ENCODE measurements around the gene SMYD2. TPM values are rescaled to one million over a fixed set of nuclear protein-coding genes. Genes with fewer than 3 reads are reported as not detected.

Gene SMYD2
- total RNA-seq, 2 donors from 2014 or later: 28.6 to 34.5 TPM

DNA sequence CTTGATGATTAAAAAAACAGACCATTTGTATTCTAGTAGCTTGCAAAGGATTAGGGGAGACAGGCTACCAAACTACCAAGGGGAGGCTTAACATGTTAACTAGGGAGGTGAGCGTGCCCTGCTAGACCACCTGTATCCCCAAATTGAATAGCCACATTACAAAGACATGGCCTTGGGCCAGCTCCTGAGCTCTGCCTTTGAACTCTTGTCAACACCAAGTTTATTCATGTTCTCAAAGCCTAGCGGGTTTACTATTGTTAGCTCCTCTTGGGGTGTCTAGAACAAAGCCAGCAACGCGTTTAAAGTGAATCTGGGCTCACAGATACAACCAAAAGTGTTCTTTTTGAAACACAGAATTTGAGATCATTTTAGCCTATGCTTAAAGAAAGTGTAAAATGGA is 36.3 kb downstream of the SMYD2 start:
- peaks cover 0 to 2% of the 10 kb centered on the region in 2 donors for H3K36me3 Mint-ChIP-seq (ENCODE audit: insufficient read depth in 2 of 2)
- no peaks in the 10 kb centered on the region for H3K9me3 Mint-ChIP-seq
- no peaks in the 10 kb centered on the region for H3K27me3 Mint-ChIP-seq (ENCODE audit: low read depth)
- peaks cover 16% of the 10 kb centered on the region for H3K4me1 Mint-ChIP-seq (ENCODE audit: low read depth)
- H3K4me3 Mint-ChIP-seq: no peak overlapping the region
- DNase-seq (no peak), ATAC-seq (replicated peaks in 1 of 2) (no peak)
- H3K27ac Mint-ChIP-seq: no peak overlapping the region

DNA sequence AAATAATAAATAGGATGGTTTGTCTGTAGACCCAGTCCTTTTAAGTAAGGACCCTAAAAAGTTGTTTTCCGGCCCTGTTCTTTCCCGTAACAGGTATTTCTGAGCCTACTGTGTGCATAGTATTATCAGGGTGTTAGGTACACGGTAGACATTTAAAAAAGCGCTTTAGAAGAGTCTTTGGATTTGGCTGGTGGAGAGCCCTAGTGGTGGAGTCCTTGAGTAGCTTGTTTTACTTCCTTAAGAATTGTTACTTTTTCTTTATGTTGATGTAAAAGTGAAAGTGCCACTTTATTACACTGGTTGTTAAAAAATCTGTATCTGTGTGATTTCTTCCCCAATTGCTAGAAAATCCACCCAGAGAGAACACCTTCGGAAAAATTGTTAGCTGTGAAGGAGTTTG is 36.8 kb downstream of the SMYD2 start:
- Mint-ChIP-seq H3K36me3 (ENCODE audit: insufficient read depth in 2 of 2) (peaks cover 0 to 2% of the 10 kb centered on the region in 2 donors), H3K9me3 (no peaks in the 10 kb centered on the region), H3K27me3 (ENCODE audit: low read depth) (no peaks in the 10 kb centered on the region), H3K4me3 (no peak overlapping the region), H3K27ac (no peak overlapping the region), H3K4me1 (ENCODE audit: low read depth) (peaks cover 14% of the 10 kb centered on the region)
- no peak for ATAC-seq (replicated peaks in 1 of 2)
- DNase-seq: no peak

DNA sequence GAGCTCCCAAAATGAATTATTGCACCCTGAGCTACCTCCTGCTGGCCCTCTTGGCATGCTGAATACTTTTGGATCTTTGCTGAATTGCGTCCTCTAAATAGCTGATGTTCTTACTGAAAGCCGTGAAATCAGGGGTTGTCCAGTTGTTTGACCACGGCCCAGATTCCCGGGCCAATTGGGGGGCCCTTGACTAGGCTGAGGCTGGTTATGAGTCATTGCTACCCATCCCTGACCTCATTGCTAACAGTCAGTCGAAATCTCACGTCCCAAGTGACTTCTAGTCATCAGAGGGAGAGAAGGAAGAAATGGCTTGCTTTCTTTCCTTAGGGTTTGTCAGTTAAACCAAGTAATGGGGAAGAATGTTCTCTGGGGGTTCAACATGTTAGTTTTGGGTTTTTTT is 37.4 kb downstream of the SMYD2 start:
- ATAC-seq (replicated peaks in 1 of 2) (no peak), DNase-seq (no peak)
- Mint-ChIP-seq H3K27me3 (ENCODE audit: low read depth) (no peaks in the 10 kb centered on the region), H3K36me3 (ENCODE audit: insufficient read depth in 2 of 2) (peaks cover 0 to 2% of the 10 kb centered on the region in 2 donors), H3K9me3 (no peaks in the 10 kb centered on the region), H3K4me1 (ENCODE audit: low read depth) (peaks cover 14% of the 10 kb centered on the region), H3K27ac (no peak overlapping the region), H3K4me3 (no peak overlapping the region)

DNA sequence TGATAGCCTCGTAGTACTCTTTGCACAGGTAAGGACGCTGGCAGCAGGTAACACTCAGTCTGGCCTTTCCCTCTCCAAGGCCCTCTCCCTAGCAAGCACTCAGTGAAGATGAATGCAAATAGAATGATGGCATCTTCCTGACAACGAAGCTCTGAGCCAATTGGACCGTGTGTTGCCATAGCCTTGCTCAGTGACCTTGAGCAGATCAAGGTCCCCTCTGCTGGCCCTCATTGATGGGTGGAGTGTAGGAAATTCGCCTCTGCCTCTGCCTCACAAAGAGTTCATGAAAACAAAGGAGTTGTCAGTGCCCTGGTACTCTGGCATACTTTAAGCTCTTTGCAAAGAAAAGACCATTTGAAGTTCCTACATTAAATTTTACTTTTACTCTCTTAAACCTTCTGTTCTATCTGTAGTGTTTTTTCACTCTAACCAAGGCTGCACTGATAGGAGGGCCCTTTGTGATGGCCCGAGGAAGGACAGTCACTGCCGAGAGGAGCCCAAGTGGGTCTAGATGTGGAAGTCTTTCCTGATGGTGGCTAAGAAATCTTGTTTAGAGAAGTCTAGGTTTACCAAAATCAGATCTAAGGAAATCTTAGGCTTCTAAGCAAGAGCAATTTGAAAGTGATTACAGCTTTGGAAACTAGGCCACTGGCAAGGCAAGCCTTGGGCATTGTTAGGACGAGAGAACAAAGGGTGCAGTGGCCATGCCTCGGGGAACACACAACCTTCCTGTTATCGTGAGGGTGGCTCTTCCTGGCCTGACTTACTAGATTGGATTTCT is 38.2 kb downstream of the SMYD2 start:
- no peak for DNase-seq
- no peak overlapping the region for H3K4me3 Mint-ChIP-seq
- H3K9me3 Mint-ChIP-seq: no peaks in the 10 kb centered on the region
- H3K27ac Mint-ChIP-seq: no peak overlapping the region
- H3K36me3 Mint-ChIP-seq (ENCODE audit: insufficient read depth in 2 of 2): peaks cover 0 to 2% of the 10 kb centered on the region in 2 donors
- H3K4me1 Mint-ChIP-seq (ENCODE audit: low read depth): peaks cover 14% of the 10 kb centered on the region
- ATAC-seq (replicated peaks in 1 of 2): no peak
- H3K27me3 Mint-ChIP-seq (ENCODE audit: low read depth): no peaks in the 10 kb centered on the region

DNA sequence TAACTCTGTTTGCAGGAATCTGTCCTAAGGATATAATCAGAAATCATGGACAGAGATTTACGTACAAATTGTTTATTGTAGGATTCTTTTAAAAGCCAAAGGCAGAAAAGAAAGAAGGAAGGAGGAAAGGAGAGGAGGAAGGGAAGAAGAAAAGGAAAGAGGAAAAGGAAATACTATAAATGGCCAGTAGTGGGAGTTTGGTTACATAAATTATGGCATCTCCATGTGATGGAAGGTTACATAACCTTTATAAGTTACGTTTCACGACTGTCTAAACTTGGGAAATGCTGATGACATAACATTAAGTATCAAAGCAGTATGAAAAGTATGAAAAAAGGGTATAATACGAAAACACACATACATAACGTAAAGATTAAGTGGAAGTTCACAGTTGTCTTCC is 39.0 kb downstream of the SMYD2 start:
- no peak for ATAC-seq (replicated peaks in 1 of 2)
- Mint-ChIP-seq H3K4me1 (ENCODE audit: low read depth) (peaks cover 14% of the 10 kb centered on the region), H3K4me3 (no peak overlapping the region), H3K9me3 (no peaks in the 10 kb centered on the region), H3K27ac (no peak overlapping the region), H3K36me3 (ENCODE audit: insufficient read depth in 2 of 2) (peaks cover 0 to 2% of the 10 kb centered on the region in 2 donors), H3K27me3 (ENCODE audit: low read depth) (no peaks in the 10 kb centered on the region)
- DNase-seq: no peak

DNA sequence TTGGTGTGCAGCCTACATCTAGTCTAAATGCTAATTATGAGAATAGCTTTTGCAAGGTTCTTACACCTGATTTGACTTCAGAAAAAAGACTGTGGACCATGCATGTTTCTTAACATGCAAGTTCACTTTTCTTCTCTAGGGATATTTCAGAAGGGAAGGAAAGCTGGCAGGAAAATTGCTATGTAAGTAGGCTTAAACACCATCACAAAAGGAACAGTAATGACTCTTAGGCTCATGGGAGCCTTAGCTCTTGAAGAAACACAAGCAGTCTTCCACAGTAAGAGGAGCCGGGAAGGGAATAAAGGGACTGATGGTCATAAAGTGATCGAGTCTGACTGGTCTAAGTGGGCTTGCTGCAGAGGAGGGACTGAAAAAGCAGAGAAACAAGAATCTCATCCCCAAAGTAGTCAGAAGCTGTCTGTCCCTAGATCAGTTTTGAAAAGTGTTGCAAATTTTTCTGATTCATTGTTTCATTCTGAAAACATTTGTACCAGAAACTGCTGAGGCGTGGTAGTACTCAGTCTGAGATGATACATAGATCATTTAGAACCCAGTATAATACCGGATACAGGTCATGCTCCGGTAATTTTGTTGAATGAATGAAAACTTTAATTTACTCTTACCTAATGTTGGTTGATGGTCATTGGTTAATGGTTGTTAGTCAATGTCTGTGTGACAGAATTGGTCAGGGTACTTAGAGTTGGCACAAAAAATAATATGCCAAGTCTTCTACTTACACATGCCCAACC is 40.9 kb downstream of the SMYD2 start:
- Mint-ChIP-seq H3K27ac (no peak overlapping the region), H3K4me1 (ENCODE audit: low read depth) (peaks cover 14% of the 10 kb centered on the region), H3K36me3 (ENCODE audit: insufficient read depth in 2 of 2) (no peaks in the 10 kb centered on the region), H3K4me3 (no peak overlapping the region), H3K27me3 (ENCODE audit: low read depth) (no peaks in the 10 kb centered on the region), H3K9me3 (no peaks in the 10 kb centered on the region)
- peak in 1 of 2 donors; percentile 74 for ATAC-seq (replicated peaks in 1 of 2)
- no peak for DNase-seq

DNA sequence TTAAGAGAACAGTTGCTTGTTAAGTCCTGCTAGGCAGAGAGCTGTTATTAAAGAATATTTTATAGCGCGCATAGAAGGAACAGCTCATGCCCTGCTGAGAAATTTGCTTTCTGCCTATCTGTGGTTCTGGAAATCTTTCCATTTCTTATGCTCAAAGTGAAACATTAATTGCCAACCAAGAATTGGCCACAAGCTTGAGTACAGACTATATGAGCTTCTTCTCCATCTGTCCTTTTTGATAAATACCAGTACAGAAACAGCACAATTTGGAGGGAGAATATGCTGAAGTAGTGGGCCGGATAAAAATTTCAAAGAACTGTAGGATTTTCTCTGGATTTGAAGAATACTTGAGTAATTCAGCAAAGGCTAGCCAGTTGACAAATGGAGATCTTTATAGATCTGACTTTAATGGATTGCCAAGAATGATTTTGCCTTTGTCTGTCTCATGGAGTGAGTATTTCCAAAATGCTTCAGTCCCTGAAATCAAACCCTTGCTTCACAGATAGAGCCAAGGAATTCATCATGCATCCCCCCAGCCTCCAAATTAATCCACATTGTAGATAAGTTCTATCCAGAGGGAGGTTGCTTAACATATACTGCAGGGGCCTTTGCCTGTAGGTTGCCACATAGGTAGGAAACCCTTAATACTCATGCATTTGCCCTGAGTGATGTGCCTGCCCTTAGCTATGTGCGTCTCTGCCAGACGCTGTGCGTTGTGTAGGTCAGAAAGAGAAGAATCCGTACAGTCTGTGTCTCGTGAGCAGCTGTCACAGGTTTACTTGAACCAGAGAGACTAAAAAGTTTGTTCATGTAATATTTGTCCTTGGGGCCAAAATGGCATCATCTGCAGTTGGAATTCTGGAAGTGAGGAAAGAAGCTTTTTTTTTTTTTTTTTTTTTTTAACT is 44.2 kb downstream of the SMYD2 start:
- DNase-seq (no peak), ATAC-seq (replicated peaks in 1 of 2) (no peak)
- Mint-ChIP-seq H3K36me3 (ENCODE audit: insufficient read depth in 2 of 2) (no peaks in the 10 kb centered on the region), H3K9me3 (no peaks in the 10 kb centered on the region), H3K27me3 (ENCODE audit: low read depth) (no peaks in the 10 kb centered on the region), H3K4me3 (no peak overlapping the region), H3K4me1 (ENCODE audit: low read depth) (peaks cover 10% of the 10 kb centered on the region), H3K27ac (no peak overlapping the region)

DNA sequence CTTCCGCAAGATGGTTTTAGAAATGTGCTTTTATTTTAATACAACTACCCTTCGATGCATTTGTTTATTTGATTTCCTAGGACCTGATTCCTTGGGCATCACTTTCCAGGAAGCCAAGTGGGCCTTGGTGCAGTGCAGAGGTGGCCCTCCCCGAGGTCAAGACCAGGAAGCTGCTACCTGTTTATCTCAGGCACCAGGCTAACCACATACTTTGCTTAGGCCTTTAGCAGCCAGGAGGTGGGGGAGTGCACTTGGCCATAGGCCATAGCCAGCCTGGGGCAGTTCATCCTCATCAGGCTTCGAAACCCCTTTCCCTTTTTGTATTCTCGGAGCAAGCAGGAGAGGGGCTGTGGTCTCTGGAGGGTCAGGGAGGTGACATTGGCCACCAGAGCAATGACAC is 45.4 kb downstream of the SMYD2 start:
- Mint-ChIP-seq H3K9me3 (no peaks in the 10 kb centered on the region), H3K27ac (no peak overlapping the region), H3K4me1 (ENCODE audit: low read depth) (peaks cover 10% of the 10 kb centered on the region), H3K36me3 (ENCODE audit: insufficient read depth in 2 of 2) (no peaks in the 10 kb centered on the region), H3K27me3 (ENCODE audit: low read depth) (no peaks in the 10 kb centered on the region), H3K4me3 (no peak overlapping the region)
- DNase-seq: no peak
- no peak for ATAC-seq (replicated peaks in 1 of 2)

DNA sequence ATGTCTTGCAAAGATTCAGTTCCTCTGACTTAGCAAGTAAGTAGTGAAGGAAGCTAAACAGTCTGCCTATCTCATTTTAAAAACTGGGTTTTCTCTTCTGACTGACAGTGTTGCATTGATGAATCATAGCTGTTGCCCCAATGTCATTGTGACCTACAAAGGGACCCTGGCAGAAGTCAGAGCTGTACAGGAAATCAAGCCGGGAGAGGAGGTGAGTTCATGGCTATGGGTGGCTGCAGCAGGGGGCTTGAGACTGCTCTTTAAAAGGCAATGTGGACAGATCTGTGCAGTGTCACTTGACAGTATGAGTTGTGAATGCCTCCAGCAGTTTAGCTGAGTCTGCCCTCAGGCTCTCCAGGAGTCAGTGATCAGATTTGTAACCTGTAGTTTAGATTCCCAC is 46.6 kb downstream of the SMYD2 start:
- ATAC-seq (replicated peaks in 1 of 2): peak in 1 of 2 donors; percentile 69
- peaks cover 6% of the 10 kb centered on the region for H3K4me1 Mint-ChIP-seq (ENCODE audit: low read depth)
- peak in 1 of 2 donors; percentile 30 for DNase-seq
- H3K4me3 Mint-ChIP-seq: no peak overlapping the region
- peak overlapping the region; percentile 24 for H3K27ac Mint-ChIP-seq
- H3K36me3 Mint-ChIP-seq (ENCODE audit: insufficient read depth in 2 of 2): no peaks in the 10 kb centered on the region
- no peaks in the 10 kb centered on the region for H3K9me3 Mint-ChIP-seq
- H3K27me3 Mint-ChIP-seq (ENCODE audit: low read depth): no peaks in the 10 kb centered on the region

DNA sequence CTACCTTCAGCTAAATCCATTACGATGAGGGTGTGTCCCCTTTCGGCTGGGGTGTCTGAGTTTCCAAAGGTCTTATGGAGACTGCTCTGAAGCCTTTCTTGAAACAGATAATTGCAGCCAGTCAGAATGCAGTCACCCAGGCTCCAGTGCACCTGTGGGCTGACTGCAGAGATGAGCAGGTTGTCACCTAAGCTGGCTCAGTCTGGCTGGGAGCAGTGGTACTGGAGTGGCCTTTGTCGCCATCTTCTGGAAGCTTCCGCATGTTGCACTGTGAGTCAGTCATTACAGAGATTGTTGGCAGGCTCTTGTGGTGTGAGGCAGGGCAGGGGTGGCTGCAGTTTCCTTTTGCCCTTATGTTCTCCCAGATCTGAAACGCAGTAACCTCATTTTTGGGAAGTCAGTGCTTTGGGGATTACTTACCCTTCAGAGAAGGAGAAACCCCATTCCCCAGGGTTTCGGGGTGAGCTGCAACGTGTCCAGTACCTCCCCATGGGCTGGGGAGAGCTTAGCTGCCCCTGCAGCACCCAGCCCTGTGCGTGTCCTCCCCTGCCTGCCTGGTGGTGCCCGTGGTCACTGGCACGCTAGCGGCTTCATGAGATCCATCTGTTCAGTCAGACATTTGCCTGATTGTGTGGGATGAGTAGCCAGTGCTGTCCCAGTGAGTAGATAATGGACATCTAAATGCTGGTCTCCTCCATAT is 48.0 kb downstream of the SMYD2 start:
- H3K4me3 Mint-ChIP-seq: no peak overlapping the region
- no peaks in the 10 kb centered on the region for H3K27me3 Mint-ChIP-seq (ENCODE audit: low read depth)
- H3K36me3 Mint-ChIP-seq (ENCODE audit: insufficient read depth in 2 of 2): no peaks in the 10 kb centered on the region
- peaks cover 12% of the 10 kb centered on the region for H3K4me1 Mint-ChIP-seq (ENCODE audit: low read depth)
- DNase-seq (peak; percentile 77 to 81), ATAC-seq (replicated peaks in 1 of 2) (peak; percentile 92 to 93)
- H3K27ac Mint-ChIP-seq: no peak overlapping the region
- H3K9me3 Mint-ChIP-seq: no peaks in the 10 kb centered on the region

DNA sequence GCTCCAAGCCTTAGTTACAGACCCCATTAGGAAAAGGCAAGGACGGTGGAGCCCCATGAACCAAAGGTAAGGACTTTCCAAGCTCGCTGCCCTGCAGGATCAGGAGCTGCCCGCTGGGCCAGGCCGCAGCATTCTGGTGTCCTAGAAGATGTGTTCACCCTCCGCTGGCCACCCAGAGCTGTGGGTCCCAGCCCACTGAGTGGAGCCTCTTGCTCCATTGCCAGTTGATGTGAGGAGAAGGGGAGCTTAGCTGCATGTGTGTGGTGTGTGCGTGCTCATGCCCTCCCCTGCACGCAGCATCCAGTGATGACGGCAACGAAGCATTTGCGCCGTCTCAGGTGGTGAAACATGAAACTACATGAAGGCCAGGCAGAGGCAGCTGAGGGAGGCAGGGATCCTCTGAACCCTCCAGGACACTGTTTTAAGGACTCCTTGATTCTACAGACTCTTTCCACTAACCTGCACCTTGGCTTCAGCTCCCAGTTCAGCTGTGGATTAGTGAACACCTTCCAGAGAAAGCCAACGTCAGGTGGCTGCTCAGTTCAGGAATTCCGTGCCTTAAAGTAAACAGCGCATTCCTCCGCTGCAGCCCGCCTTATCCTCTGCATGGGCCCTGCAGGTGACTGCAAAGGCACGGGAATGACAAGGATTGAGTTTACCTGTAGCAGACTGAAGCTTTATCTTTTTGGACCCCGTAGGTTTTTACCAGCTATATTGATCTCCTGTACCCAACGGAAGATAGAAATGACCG is 48.7 kb downstream of the SMYD2 start:
- Mint-ChIP-seq H3K27me3 (ENCODE audit: low read depth) (no peaks in the 10 kb centered on the region), H3K27ac (no peak overlapping the region), H3K9me3 (no peaks in the 10 kb centered on the region), H3K4me1 (ENCODE audit: low read depth) (peaks cover 12% of the 10 kb centered on the region), H3K36me3 (ENCODE audit: insufficient read depth in 2 of 2) (no peaks in the 10 kb centered on the region), H3K4me3 (no peak overlapping the region)
- ATAC-seq (replicated peaks in 1 of 2) (no peak), DNase-seq (no peak)

DNA sequence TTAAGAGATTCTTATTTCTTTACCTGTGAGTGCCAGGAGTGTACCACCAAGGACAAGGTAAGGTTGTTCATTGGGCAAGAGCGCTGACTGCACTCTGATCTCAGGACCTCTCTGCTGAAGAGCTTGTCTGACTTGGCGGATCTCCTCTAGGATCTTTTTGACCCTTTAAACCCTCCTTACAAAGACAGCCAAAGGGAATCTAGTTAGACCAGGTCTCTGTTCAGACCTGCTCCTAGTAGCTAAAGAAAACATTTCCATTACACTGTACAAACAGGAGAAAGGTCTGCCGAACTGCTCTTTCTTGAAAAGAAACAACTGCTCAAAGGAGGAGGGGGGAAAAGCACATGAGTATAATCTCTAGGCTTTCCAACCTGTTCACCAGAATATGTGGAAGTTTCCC is 49.3 kb downstream of the SMYD2 start:
- H3K27ac Mint-ChIP-seq: no peak overlapping the region
- H3K4me3 Mint-ChIP-seq: no peak overlapping the region
- H3K9me3 Mint-ChIP-seq: no peaks in the 10 kb centered on the region
- H3K4me1 Mint-ChIP-seq (ENCODE audit: low read depth): peaks cover 12% of the 10 kb centered on the region
- no peaks in the 10 kb centered on the region for H3K36me3 Mint-ChIP-seq (ENCODE audit: insufficient read depth in 2 of 2)
- DNase-seq: no peak
- no peaks in the 10 kb centered on the region for H3K27me3 Mint-ChIP-seq (ENCODE audit: low read depth)
- ATAC-seq (replicated peaks in 1 of 2): no peak
